ENCODE data around the gene PPM1G.

Gene PPM1G

GRCh38 chr2:27412419-27413152 lies 3.2 kb upstream of the PPM1G start:
- DNase-seq (ENCODE audit: low read depth in 2 of 2) = no peak

- no peak for DNase-seq (ENCODE audit: low read depth in 2 of 2)
These were observed 630 bp downstream of the PPM1G start for GRCh38 chr2:27408601-27409320.

- DNase-seq (ENCODE audit: low read depth in 2 of 2) = no peak
These were observed 1.4 kb downstream of the PPM1G start for GRCh38 chr2:27407798-27408491.

- no peak for DNase-seq (ENCODE audit: low read depth in 2 of 2)
These were observed 8.8 kb downstream of the PPM1G start for GRCh38 chr2:27400348-27401135.

- DNase-seq (ENCODE audit: low read depth in 2 of 2) = no peak
These were observed 10.4 kb downstream of the PPM1G start for GRCh38 chr2:27398962-27399361.

GRCh38 chr2:27393225-27393624 lies 16.2 kb downstream of the PPM1G start:
- DNase-seq (ENCODE audit: low read depth in 2 of 2) = no peak

- no peak for DNase-seq (ENCODE audit: low read depth in 2 of 2)
These were observed 18.3 kb downstream of the PPM1G start for GRCh38 chr2:27390822-27391679.

- no peak for DNase-seq (ENCODE audit: low read depth in 2 of 2)
These were observed 27.7 kb downstream of the PPM1G start for GRCh38 chr2:27381577-27382181.

GRCh38 chr2:27380626-27381545 lies 28.5 kb downstream of the PPM1G start, which contains the start of gene ZNF513:
Gene ZNF513, minus strand, starts transcription at chr2:27380734. Its CDS starts 208 bp downstream, at chr2:27380526.
- DNase-seq (ENCODE audit: low read depth in 2 of 2) = peak; percentile 72 to 76

GRCh38 chr2:27379836-27380625 lies 29.4 kb downstream of the PPM1G start:
- no peak for DNase-seq (ENCODE audit: low read depth in 2 of 2)

- DNase-seq (ENCODE audit: low read depth in 2 of 2) = no peak
These were observed 30.0 kb downstream of the PPM1G start for GRCh38 chr2:27379383-27379835.

- DNase-seq (ENCODE audit: low read depth in 2 of 2) = no peak
These were observed 30.5 kb downstream of the PPM1G start for GRCh38 chr2:27378809-27379290.

- no peak for DNase-seq (ENCODE audit: low read depth in 2 of 2)
These were observed 31.1 kb downstream of the PPM1G start for GRCh38 chr2:27378096-27378808.

- DNase-seq (ENCODE audit: low read depth in 2 of 2) = no peak
These were observed 31.7 kb downstream of the PPM1G start for GRCh38 chr2:27377618-27378095.

- DNase-seq (ENCODE audit: low read depth in 2 of 2) = no peak
These were observed 32.3 kb downstream of the PPM1G start for GRCh38 chr2:27376866-27377617.

GRCh38 chr2:27376151-27376865 lies 33.1 kb downstream of the PPM1G start:
- no peak for DNase-seq (ENCODE audit: low read depth in 2 of 2)
